ENCODE data around the gene H19.

Gene H19

DNA sequence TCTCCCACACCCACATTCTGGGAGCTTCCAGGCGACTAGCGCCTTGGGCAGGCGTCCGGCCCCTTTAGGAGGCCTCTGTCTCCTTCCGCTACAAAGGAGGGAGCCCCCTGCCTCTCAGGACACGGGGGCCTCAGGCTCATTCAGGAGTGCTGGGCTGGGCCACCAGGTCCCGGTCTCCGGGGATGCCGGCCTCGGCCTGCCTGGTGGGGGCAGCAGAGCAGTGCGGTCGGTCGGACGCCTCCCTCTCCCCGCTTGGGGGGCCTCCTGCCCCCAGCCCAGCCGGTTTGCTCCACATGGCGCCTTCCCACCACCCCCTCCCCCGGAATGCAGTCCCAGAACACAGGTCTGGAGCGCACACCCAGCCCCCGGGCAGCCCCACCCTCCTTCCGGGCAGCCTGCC, 28.6 kb downstream of the H19 start:
- no peaks in the 10 kb centered on the region for H3K36me3 ChIP-seq (ENCODE audit: control insufficient read depth in 2 of 2, insufficient read depth in 1 of 2, low read length in 2 of 2)
- ChIA-PET POLR2A (no interaction called here), CTCF (interaction anchor here (1.6 kb wide), 1 partner anchor 19 kb away, joined by 5 read pairs; no protein-coding TSS in a partner anchor)
- H3K4me1 ChIP-seq (ENCODE audit: control insufficient read depth, insufficient read depth, low read length) = no peaks in the 10 kb centered on the region
- H3K9me3 ChIP-seq (ENCODE audit: control insufficient read depth, insufficient read depth, low read depth, low read length) = no peaks in the 10 kb centered on the region
- no peak overlapping the region for H3K4me3 ChIP-seq (ENCODE audit: low read depth, low read length)
- H3K27ac ChIP-seq (ENCODE audit: extremely low read depth, low read depth, low read length) = no peak overlapping the region
- TF ChIP-seq YY2 (tag by site-specific recombination; IDR thresholded peaks at IDR 0.05) (no peak), ZFHX2 (tag by site-specific recombination; conservative IDR thresholded peaks at IDR 0.05) (no peak), ZNF660 (tag by site-specific recombination; IDR thresholded peaks at IDR 0.05) (no peak), ZNF623 (tag by site-specific recombination; IDR thresholded peaks at IDR 0.05) (no peak), HOXC10 (CRISPR knock-in tag; IDR thresholded peaks at IDR 0.05) (no peak)

DNA sequence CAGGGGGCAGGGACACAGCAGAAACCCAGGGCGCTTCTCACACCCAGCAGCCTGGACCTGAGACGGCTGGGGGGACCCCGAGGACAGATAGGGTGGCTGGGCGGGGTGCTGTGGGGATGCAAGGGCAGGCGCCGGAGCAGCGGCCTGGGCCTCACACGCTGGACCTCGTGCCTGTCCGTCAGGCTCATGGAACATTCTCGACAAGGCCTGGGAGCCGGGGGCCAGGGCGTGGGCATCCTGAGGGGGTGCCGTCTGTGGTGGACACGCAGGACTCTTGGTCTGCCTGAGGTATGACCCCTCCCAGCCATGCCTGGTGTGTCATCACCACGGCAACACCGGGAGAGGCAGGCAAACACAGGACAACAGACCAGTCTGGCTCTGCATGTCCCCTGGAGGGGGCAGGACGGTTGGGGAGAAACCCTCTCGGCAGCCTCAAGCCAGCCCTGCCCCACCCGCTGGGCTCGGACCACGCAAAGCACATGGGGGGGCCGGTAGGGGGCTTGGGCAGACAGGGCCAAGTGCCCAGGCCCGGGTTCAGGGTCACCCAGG, 29.1 kb downstream of the H19 start:
- Histone ChIP-seq H3K4me1 (ENCODE audit: control insufficient read depth, insufficient read depth, low read length) (no peaks in the 10 kb centered on the region), H3K36me3 (ENCODE audit: control insufficient read depth in 2 of 2, insufficient read depth in 1 of 2, low read length in 2 of 2) (no peaks in the 10 kb centered on the region), H3K9me3 (ENCODE audit: control insufficient read depth, insufficient read depth, low read depth, low read length) (no peaks in the 10 kb centered on the region), H3K27ac (ENCODE audit: extremely low read depth, low read depth, low read length) (no peak overlapping the region), H3K4me3 (ENCODE audit: low read depth, low read length) (no peak overlapping the region)
- CTCF ChIA-PET = interaction anchor here (0.6 to 1.9 kb wide), 4 partner anchors 18 to 183 kb away, joined by 3 to 9 read pairs (median 4); no protein-coding TSS in a partner anchor
- POLR2A ChIA-PET = no interaction called here
- TF ChIP-seq ZNF571 (tag by site-specific recombination; IDR thresholded peaks at IDR 0.05) = no peak
- TF ChIP-seq, protein P1, sequence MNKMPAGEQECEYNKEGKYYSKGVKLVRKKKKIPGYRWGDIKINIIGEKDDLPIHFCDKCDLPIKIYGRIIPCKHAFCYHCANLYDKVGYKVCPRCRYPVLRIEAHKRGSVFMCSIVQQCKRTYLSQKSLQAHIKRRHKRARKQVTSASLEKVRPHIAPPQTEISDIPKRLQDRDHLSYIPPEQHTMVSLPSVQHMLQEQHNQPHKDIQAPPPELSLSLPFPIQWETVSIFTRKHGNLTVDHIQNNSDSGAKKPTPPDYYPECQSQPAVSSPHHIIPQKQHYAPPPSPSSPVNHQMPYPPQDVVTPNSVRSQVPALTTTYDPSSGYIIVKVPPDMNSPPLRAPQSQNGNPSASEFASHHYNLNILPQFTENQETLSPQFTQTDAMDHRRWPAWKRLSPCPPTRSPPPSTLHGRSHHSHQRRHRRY (tag by site-specific recombination; IDR thresholded peaks at IDR 0.05) = no peak
- no peak for TF ChIP-seq ZNF658 (tag by site-specific recombination; IDR thresholded peaks at IDR 0.05)

DNA sequence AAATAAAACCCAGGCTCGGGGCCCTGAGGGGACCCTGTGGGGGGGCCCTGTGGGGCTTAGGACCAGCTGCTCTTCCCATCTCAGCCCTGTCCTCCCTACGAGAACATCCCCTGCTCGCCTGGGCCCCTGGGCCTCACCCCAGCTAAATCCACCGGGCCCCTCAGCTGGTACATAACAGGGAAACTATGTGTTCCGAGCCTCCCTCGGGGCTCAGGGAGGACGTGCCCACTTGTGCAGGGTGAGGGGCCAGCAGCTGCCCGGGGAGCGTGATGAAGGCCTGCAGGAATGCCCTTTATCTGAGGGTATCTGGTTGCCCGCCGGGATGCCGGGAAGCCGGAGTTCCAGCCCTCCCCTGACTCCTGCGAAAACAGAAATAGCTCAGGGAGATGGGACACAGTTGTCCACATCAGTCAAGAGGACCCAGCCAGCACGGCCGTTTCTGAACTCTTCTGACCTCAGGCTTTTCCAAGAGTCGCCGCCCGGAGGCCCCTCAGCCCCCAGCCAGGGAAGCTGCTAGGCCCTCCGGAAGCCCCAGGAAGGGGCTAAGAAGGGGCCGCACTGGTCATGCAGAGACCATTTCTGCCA, 29.9 kb downstream of the H19 start:
- H3K27ac ChIP-seq (ENCODE audit: extremely low read depth, low read depth, low read length) = no peak overlapping the region
- ChIA-PET POLR2A (no interaction called here), CTCF (interaction anchor here (0.6 to 2.2 kb wide), 7 partner anchors 17 to 315 kb away, joined by 3 to 9 read pairs (median 4); no protein-coding TSS in a partner anchor)
- H3K4me3 ChIP-seq (ENCODE audit: low read depth, low read length) = no peak overlapping the region
- H3K4me1 ChIP-seq (ENCODE audit: control insufficient read depth, insufficient read depth, low read length) = no peaks in the 10 kb centered on the region
- no peaks in the 10 kb centered on the region for H3K9me3 ChIP-seq (ENCODE audit: control insufficient read depth, insufficient read depth, low read depth, low read length)
- TF ChIP-seq BCL11A (tag by site-specific recombination; IDR thresholded peaks at IDR 0.05; ENCODE audit: low read depth) = no peak
- no peak for TF ChIP-seq ZNF426 (tag by site-specific recombination; IDR thresholded peaks at IDR 0.05)
- TF ChIP-seq ZNF311 (tag by site-specific recombination; IDR thresholded peaks at IDR 0.05; ENCODE audit: borderline replicate concordance) = no peak
- no peak for TF ChIP-seq ZNF610 (tag by site-specific recombination; IDR thresholded peaks at IDR 0.05; ENCODE audit: borderline replicate concordance)
- TF ChIP-seq ZNF664 (tag by site-specific recombination; IDR thresholded peaks at IDR 0.05) = no peak
- no peak for TF ChIP-seq SETDB1 (IDR thresholded peaks at IDR 0.05; ENCODE audit: insufficient read length, low read length)
- TF ChIP-seq KLF16 (tag by site-specific recombination; IDR thresholded peaks at IDR 0.05) = no peak
- no peak for TF ChIP-seq ZNF530 (tag by site-specific recombination; IDR thresholded peaks at IDR 0.05; ENCODE audit: low read depth)
- no peak for TF ChIP-seq ZNF555 (tag by site-specific recombination; conservative IDR thresholded peaks at IDR 0.05)
- TF ChIP-seq ZNF23 (tag by site-specific recombination; IDR thresholded peaks at IDR 0.05; ENCODE audit: borderline replicate concordance) = no peak
- TF ChIP-seq, protein P2, sequence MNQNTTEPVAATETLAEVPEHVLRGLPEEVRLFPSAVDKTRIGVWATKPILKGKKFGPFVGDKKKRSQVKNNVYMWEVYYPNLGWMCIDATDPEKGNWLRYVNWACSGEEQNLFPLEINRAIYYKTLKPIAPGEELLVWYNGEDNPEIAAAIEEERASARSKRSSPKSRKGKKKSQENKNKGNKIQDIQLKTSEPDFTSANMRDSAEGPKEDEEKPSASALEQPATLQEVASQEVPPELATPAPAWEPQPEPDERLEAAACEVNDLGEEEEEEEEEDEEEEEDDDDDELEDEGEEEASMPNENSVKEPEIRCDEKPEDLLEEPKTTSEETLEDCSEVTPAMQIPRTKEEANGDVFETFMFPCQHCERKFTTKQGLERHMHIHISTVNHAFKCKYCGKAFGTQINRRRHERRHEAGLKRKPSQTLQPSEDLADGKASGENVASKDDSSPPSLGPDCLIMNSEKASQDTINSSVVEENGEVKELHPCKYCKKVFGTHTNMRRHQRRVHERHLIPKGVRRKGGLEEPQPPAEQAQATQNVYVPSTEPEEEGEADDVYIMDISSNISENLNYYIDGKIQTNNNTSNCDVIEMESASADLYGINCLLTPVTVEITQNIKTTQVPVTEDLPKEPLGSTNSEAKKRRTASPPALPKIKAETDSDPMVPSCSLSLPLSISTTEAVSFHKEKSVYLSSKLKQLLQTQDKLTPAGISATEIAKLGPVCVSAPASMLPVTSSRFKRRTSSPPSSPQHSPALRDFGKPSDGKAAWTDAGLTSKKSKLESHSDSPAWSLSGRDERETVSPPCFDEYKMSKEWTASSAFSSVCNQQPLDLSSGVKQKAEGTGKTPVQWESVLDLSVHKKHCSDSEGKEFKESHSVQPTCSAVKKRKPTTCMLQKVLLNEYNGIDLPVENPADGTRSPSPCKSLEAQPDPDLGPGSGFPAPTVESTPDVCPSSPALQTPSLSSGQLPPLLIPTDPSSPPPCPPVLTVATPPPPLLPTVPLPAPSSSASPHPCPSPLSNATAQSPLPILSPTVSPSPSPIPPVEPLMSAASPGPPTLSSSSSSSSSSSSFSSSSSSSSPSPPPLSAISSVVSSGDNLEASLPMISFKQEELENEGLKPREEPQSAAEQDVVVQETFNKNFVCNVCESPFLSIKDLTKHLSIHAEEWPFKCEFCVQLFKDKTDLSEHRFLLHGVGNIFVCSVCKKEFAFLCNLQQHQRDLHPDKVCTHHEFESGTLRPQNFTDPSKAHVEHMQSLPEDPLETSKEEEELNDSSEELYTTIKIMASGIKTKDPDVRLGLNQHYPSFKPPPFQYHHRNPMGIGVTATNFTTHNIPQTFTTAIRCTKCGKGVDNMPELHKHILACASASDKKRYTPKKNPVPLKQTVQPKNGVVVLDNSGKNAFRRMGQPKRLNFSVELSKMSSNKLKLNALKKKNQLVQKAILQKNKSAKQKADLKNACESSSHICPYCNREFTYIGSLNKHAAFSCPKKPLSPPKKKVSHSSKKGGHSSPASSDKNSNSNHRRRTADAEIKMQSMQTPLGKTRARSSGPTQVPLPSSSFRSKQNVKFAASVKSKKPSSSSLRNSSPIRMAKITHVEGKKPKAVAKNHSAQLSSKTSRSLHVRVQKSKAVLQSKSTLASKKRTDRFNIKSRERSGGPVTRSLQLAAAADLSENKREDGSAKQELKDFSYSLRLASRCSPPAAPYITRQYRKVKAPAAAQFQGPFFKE (tag by site-specific recombination; IDR thresholded peaks at IDR 0.05; ENCODE audit: borderline replicate concordance) = no peak
- no peak for TF ChIP-seq ZNF433 (tag by site-specific recombination; IDR thresholded peaks at IDR 0.05; ENCODE audit: low read depth)
- no peak for TF ChIP-seq ZFP41 (tag by site-specific recombination; IDR thresholded peaks at IDR 0.05; ENCODE audit: borderline replicate concordance)
- no peak for TF ChIP-seq ZNF776 (tag by site-specific recombination; IDR thresholded peaks at IDR 0.05; ENCODE audit: borderline replicate concordance)
- TF ChIP-seq MYNN (tag by site-specific recombination; IDR thresholded peaks at IDR 0.05; ENCODE audit: borderline replicate concordance) = no peak
- TF ChIP-seq TRIM28 (IDR thresholded peaks at IDR 0.05; ENCODE audit: borderline replicate concordance, low read length) = no peak
- TF ChIP-seq ZNF391 (tag by site-specific recombination; IDR thresholded peaks at IDR 0.05; ENCODE audit: borderline replicate concordance, low read depth) = no peak
- no peaks in the 10 kb centered on the region for H3K36me3 ChIP-seq (ENCODE audit: control insufficient read depth in 2 of 2, insufficient read depth in 1 of 2, low read length in 2 of 2)
